Ishikawa (cell line): ENCODE measurements around the gene GINS3.

Experiments used
- CEBPB ChIP-seq: IDR thresholded peaks from 2 replicates; pipeline ENCODE4 v1.6.1; 2012
- CREB1 ChIP-seq: IDR thresholded peaks from 2 replicates; pipeline ENCODE4 v1.6.1; 2012; ENCODE audit warnings: low read depth
- EGR1 ChIP-seq: IDR thresholded peaks from 2 replicates; pipeline ENCODE4 v1.6.1; 2012
- EP300 ChIP-seq: IDR thresholded peaks from 2 replicates; pipeline ENCODE4 v1.6.1; 2012; ENCODE audit warnings: borderline replicate concordance
- FOXM1 ChIP-seq: IDR thresholded peaks from 2 replicates; pipeline ENCODE4 v1.6.1; 2012; ENCODE audit warnings: low read depth, borderline replicate concordance
- NFIC ChIP-seq: IDR thresholded peaks from 2 replicates; pipeline ENCODE4 v1.6.1; 2012
- RAD21 ChIP-seq: IDR thresholded peaks from 2 replicates; pipeline ENCODE4 v1.6.1; 2012; ENCODE audit warnings: low read depth
- TAF1 ChIP-seq: IDR thresholded peaks from 2 replicates; pipeline ENCODE4 v1.6.1; 2012; ENCODE audit warnings: low read depth, mild to moderate bottlenecking
- TCF12 ChIP-seq: IDR thresholded peaks from 2 replicates; pipeline ENCODE4 v1.6.1; 2012; ENCODE audit warnings: low read depth
- TEAD4 ChIP-seq: IDR thresholded peaks from 2 replicates; pipeline ENCODE4 v1.6.1; 2012
- YY1 ChIP-seq: IDR thresholded peaks from 2 replicates; pipeline ENCODE4 v1.6.1; 2012; ENCODE audit warnings: low read depth
- TF ChIP-seq, protein P1 (sequence below): IDR thresholded peaks from 2 replicates; pipeline ENCODE4 v1.6.1; 2012; ENCODE audit warnings: low read depth, mild to moderate bottlenecking
- TF ChIP-seq, protein P2 (sequence below): IDR thresholded peaks from 2 replicates; pipeline ENCODE4 v1.6.1; 2012

DNA sequence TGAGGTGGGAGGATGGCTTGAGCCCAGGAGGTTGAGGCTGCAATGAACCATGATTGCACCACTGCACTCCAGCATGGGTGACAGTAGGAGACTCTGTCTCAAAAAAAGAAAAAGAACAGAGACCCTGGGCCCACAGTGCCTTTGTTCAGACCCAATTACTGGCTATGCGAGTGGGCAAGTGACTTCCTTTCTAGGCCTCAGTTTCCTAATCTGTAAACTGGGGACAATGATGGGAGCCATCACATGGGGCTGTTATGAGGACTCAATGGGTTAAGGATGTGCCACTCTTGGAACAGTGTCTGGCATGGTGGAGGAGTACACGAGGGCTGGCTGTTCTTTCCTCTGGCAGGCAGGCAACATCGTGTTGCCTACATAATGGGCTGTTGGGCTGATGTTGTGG lies 60.4 kb downstream of the GINS3 start:
- TF ChIP-seq TEAD4 (no peak), TCF12 (no peak), RAD21 (no peak), YY1 (no peak), EGR1 (no peak), FOXM1 (no peak), CEBPB (no peak), EP300 (no peak), TAF1 (no peak), NFIC (no peak), CREB1 (no peak)
- TF ChIP-seq, protein P1, sequence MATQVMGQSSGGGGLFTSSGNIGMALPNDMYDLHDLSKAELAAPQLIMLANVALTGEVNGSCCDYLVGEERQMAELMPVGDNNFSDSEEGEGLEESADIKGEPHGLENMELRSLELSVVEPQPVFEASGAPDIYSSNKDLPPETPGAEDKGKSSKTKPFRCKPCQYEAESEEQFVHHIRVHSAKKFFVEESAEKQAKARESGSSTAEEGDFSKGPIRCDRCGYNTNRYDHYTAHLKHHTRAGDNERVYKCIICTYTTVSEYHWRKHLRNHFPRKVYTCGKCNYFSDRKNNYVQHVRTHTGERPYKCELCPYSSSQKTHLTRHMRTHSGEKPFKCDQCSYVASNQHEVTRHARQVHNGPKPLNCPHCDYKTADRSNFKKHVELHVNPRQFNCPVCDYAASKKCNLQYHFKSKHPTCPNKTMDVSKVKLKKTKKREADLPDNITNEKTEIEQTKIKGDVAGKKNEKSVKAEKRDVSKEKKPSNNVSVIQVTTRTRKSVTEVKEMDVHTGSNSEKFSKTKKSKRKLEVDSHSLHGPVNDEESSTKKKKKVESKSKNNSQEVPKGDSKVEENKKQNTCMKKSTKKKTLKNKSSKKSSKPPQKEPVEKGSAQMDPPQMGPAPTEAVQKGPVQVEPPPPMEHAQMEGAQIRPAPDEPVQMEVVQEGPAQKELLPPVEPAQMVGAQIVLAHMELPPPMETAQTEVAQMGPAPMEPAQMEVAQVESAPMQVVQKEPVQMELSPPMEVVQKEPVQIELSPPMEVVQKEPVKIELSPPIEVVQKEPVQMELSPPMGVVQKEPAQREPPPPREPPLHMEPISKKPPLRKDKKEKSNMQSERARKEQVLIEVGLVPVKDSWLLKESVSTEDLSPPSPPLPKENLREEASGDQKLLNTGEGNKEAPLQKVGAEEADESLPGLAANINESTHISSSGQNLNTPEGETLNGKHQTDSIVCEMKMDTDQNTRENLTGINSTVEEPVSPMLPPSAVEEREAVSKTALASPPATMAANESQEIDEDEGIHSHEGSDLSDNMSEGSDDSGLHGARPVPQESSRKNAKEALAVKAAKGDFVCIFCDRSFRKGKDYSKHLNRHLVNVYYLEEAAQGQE, result no peak
- TF ChIP-seq, protein P2, sequence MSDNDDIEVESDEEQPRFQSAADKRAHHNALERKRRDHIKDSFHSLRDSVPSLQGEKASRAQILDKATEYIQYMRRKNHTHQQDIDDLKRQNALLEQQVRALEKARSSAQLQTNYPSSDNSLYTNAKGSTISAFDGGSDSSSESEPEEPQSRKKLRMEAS, result no peak
